Choroid plexus epithelial cell (primary cell): ENCODE results near the gene PRR5.
A peak's percentile ranks its signal among the peaks of the same experiment; 100 is the strongest.
"Not testable (repeated sequence)": the region's sequence is repeated elsewhere in the genome, so short reads cannot be mapped to it uniquely, and the experiment has no call there.

Experiments
- DNase-seq: peaks from one replicate; pipeline ENCODE4 v3.0.0-alpha.2; 2010; ENCODE audit warnings: low read depth
- H3K4me3 ChIP-seq: 2 replicates; pipeline ENCODE4 v1.5.1; 2011; ENCODE audit warnings: low read depth, mild to moderate bottlenecking, control low read depth, low read length, moderate library complexity
- CTCF ChIP-seq: conservative IDR thresholded peaks from 2 replicates; pipeline ENCODE4 v1.5.1; 2011; ENCODE audit warnings: low read depth, mild to moderate bottlenecking, control low read depth, inconsistent platforms, low read length, moderate library complexity

Gene PRR5

GRCh38 chr22:44734801-44735517, 33.0 kb downstream of the PRR5 start:
- no peak for DNase-seq
- no peak overlapping the region for H3K4me3 ChIP-seq
- no peak for TF ChIP-seq CTCF

- TF ChIP-seq CTCF, result peak; percentile 93
- peak; percentile 55 for DNase-seq
- no peak overlapping the region for H3K4me3 ChIP-seq
Measured at GRCh38 chr22:44735518-44736428, 33.8 kb downstream of the PRR5 start.

GRCh38 chr22:44736581-44737405, 34.8 kb downstream of the PRR5 start:
- TF ChIP-seq CTCF, result no peak
- no peak overlapping the region for H3K4me3 ChIP-seq
- DNase-seq, result no peak

DNA sequence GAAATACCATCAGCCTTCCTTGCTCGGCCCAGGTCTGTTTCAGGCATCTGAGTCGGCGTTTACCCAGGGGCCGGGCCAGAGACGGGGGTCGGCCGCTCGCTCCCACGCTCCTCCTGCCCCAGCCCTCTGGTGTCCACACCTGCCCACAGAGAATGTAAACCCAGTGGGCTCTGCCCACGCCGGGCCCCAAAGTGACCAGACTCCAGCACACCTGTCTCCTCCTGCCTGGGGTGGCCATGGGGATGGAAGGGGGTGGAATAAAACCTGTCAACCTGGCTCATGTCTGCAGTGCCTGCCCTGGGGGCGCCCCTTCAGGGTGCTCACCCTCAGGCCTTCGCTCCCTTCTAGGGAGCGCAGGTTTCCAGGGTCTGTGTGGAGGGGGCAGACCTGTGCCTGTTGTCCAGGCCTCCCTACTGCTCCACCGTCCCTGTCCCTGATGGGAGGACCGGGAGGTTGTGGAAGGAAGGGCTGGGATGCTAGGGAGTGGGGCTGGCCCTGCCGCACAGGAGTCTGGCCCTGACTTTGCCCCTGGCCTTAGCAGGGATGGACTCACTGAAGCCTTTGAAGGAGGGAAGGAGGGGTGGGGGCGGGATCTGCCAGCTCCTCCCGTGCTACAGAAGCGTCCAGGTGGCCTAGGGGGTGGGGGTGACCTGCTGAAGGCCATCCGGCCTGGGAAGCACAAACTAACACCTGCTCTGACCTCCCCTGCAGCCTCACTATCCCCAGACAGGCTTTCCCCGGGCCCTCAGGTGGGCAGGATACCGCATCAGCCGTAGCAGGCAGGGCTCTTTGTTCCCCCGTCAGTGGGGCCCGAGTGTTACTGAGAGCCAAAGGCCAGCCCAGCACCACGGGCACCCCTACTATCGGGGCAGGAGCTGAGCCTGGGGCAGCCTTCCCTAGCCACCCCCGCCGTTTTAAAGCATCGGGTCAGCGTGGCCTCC, 35.7 kb downstream of the PRR5 start:
- no peak for TF ChIP-seq CTCF
- DNase-seq, result no peak

DNA sequence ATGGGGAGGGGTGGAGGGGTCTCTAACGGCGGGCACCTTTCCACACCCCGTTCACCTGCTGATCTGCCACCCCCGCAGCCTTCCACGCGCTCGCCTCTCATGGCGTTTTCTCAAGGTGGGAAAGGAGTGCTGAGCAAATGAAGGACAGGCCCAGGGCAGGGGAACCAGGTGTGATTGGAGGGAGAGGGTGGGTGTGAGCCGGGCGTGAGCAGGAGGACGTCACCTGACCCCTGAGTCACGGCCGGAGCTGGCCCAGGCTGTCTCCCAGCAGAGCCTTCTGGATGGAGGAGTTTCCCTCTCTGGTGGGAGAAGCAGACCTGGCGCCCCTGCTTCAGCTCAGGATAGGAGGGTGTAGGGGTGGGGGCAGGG, 36.3 kb downstream of the PRR5 start:
- DNase-seq, result peak; percentile 27
- H3K4me3 ChIP-seq, result no peak overlapping the region
- TF ChIP-seq CTCF, result no peak

More for the DNA sequence above, 35.7 kb downstream of the PRR5 start:
- no peak overlapping the region for H3K4me3 ChIP-seq

DNA sequence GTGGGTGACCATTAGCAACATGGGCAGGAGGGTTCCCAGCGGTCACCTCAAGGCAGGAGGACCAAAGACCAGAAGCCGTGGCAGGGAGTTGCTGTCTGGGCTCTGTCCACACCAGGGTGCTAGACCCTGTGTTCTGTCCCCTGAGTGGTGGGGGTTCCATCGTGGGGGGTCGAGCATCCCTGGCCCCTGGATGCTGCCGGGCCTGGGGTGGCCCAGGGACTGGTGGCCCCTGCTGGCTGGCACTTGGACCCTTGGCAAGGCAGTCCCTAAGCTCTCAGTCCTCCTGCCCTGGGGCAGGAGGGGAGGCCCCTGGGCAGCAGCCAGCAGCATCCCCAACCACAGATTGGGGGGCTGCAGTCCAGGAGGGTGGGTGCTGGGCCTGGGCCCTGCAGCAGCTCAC, 37.0 kb downstream of the PRR5 start:
- H3K4me3 ChIP-seq, result no peak overlapping the region
- no peak for DNase-seq
- no peak for TF ChIP-seq CTCF

DNA sequence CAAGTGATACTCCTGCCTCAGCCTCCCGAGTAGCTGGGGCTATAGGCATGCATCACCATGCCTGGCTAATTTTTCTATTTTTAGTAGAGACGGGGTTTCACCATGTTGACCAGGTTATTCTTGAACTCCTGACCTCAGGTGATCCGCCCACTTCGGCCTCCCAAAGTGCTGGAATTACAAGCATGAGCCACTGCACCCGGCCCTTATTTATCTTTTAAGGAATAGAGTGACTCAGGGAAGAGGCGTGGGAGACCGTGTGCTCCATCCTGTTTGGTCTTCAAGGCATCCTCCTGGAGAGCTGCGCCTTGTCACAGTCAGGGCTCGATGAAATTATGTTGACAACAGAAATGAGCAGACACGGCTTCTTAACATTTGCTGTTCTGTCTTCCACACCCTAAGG, 37.7 kb downstream of the PRR5 start:
- H3K4me3 ChIP-seq, result not testable (repeated sequence)
- peak; percentile 45 for DNase-seq
